GM19467 (cell line): ENCODE results near the gene CELF5.

Experiments used
- ATAC-seq: cut with Tn5 transposase; IDR thresholded peaks from one replicate; pipeline ENCODE4 v1.9.1; 2021; ENCODE audit warnings: mild to moderate bottlenecking, moderate library complexity; ENCODE audit not compliant: unreplicated experiment

CELF5 gene

GRCh38 chr19:3270902-3271301, 46.4 kb downstream of the CELF5 start:
- no peak for ATAC-seq

- ATAC-seq, result no peak
Measured at GRCh38 chr19:3272401-3272931, 48.0 kb downstream of the CELF5 start.

GRCh38 chr19:3272952-3273351, 48.5 kb downstream of the CELF5 start:
- ATAC-seq, result no peak

GRCh38 chr19:3274245-3274941, 49.9 kb downstream of the CELF5 start:
- no peak for ATAC-seq

DNA sequence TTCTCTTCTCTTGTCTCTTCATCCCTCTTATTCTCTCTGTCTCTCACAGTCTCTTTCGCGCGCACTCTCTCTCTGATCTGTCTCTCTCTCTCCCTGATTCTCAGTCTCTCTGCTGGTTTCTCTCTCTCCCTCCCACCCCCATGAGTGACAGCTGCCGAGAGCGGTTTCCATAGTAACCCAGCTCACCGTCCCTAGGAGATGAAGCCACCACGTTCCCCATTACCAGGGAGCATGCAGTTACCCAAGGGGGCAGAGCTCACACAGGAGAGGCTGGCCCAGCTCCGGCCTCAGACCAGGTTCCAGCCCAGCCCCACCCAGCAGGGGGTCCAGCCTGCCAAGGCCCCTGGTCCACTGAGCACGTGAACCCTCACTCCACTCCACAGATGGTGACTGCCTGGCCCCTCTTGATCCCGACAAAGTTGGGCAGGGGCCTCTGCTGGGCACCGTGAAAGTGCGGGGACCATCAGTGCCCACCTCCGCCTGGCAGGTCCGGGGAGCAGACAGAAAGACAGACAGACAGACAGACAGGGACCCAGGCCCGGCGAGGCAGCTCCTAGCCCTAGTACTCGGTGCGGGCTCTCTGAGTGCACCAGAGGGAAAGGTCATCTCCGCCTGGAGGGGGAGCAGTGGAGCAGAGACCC, 50.6 kb downstream of the CELF5 start:
- no peak for ATAC-seq

DNA sequence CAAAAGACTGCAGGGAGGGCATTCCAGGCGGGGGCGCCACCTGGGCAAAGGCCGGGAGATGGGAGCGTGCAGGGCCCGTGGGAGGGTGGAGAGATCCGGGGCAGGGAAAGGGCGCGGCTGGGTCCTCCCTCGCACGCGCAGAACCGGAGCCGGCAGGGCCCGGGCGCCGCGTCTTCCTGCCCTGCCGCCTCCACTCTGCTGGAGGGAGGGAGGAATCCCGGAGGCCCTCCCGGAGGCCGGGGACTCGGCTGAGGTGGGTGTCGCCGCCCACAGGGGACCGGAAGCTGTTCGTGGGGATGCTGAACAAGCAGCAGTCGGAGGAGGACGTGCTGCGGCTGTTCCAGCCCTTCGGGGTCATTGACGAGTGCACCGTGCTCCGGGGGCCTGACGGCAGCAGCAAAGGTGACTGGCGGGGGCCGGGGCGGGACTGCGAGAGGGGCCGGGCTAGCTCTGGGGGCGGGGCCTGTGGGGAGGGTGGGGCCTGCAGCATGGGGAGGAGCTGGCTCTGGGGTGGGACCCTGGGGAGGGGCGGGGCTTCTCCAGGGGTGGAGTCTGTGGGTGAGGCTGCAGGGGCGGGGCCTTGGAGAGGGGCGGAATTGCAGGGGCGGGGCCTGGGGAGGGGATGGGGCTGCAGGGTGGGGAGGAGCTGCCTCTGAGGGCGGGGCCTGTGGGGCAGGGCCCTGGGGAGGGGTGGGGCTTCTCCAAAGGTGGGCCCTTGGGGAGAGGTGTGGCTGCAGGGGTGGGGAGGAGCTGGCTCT, 51.3 kb downstream of the CELF5 start:
- ATAC-seq, result no peak

DNA sequence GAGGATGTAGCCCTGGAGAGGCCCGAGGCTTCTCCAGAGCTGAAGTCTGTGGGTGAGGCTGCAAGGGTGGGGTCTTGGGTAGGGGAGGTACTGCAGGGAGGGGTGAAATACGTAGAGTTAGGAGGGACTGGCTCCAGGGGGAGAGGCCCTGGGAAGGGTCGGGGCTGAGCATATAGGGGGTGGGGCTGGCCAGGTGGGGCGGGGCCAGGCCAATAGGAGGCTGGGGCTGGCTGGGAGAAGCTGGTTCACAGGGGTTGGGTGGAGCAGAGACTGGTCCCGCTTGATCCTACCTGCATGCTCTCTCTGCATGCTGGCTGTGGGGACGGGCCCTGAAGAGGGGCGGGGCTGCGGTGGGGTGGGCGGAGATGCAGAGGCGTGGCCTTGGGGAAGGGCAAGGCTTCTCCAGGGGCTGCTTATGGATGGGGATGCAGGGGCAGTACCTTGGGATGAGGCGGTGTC, 51.9 kb downstream of the CELF5 start:
- no peak for ATAC-seq

GRCh38 chr19:3277649-3278048, 53.2 kb downstream of the CELF5 start:
- no peak for ATAC-seq

DNA sequence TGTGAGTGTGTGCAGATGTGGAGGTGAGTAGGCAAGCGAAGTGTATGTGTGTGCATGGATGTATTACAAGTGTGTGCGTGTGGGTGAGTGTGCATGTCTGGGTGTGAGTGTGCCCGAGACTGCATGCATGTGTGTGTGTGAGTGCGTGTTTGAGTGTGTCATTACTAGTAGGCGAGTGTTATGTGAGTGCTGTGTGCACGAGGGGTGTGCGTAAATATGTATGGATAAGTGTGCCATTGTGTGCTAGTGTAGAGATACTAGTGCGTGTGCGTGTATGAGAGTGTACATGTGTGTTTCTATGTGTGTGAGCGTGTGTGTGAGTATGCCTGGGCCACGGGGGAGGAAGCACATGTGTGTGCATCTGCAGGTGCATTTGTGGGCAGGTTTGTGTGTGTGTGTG, 53.8 kb downstream of the CELF5 start:
- no peak for ATAC-seq

DNA sequence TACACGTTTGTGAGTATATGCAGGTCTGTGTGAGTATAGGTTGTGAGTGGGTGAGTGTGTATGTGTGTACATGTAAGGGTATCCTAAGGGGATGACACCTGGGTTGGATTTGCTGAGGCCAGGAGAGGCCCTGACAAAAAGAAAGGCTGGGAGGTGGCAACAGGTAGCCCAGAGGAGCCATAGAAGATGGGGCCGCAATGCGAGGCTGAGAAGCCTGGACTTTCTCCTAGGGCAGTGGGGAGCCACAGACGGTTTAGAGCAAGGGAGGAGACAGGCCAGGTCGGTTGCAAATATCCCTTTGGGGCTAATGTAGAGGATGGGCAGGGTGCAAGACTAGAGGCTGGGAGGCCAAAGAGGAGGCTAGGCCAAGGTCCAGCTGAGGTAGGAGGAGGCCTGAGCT, 54.3 kb downstream of the CELF5 start:
- ATAC-seq, result no peak

- ATAC-seq, result no peak
Measured at GRCh38 chr19:3279306-3279705, 54.8 kb downstream of the CELF5 start.

DNA sequence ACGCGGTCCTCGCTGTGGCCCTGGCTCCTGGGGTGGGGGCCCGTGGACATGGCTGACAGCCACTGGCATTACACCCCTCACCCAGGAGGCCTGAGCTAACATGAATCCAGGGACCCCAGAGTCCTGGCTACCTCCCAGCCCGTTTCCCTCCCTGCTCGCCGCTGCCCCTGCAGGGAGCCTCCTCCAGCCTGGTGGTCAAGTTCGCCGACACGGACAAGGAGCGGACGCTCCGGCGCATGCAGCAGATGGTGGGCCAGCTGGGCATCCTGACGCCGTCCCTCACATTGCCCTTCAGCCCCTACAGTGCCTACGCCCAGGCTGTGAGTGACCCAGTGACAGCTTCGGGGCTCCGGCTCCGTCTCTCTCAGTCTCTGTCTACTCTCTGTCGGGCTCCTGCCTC, 56.6 kb downstream of the CELF5 start:
- ATAC-seq, result no peak

- ATAC-seq, result no peak
Measured at GRCh38 chr19:3282155-3282554, 57.7 kb downstream of the CELF5 start.

GRCh38 chr19:3282564-3282963, 58.1 kb downstream of the CELF5 start:
- no peak for ATAC-seq

GRCh38 chr19:3283246-3283751, 58.8 kb downstream of the CELF5 start:
- no peak for ATAC-seq

DNA sequence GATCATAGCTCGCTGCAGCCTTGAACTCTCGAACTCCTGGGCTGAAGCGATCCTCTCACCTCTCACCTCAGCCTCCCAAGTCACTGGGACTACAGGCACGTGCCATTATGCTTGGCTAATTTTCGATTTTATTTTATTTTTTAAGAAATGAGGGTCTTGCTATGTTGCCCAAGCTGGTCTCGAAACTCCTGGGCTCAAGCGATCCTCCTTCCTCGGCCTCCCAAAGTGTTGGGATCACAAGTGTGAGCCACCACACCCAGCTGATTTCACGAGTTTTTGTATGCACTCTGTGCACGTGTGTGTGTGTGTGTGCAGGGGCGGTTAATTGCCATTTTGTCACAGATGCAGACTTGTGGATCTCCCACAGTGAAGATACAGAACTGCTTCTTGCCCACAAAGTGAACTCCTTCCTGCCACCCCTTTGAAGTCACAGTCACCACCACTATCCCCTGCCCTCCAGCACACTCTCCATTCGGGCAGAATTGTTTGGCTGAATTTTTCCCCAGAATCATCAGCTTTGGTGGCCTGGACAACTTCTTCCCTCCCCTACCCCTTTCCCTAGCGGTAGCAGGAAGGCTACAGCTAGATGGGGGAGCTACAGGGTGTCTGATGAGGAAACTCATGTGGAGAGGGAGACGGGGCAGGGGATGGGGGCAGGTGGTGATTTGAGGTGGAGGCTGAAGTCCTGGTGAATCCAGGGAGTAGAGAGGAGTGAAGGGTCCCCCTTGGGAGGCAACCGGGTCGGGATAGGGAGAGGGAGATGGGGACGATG, 59.6 kb downstream of the CELF5 start:
- no peak for ATAC-seq

DNA sequence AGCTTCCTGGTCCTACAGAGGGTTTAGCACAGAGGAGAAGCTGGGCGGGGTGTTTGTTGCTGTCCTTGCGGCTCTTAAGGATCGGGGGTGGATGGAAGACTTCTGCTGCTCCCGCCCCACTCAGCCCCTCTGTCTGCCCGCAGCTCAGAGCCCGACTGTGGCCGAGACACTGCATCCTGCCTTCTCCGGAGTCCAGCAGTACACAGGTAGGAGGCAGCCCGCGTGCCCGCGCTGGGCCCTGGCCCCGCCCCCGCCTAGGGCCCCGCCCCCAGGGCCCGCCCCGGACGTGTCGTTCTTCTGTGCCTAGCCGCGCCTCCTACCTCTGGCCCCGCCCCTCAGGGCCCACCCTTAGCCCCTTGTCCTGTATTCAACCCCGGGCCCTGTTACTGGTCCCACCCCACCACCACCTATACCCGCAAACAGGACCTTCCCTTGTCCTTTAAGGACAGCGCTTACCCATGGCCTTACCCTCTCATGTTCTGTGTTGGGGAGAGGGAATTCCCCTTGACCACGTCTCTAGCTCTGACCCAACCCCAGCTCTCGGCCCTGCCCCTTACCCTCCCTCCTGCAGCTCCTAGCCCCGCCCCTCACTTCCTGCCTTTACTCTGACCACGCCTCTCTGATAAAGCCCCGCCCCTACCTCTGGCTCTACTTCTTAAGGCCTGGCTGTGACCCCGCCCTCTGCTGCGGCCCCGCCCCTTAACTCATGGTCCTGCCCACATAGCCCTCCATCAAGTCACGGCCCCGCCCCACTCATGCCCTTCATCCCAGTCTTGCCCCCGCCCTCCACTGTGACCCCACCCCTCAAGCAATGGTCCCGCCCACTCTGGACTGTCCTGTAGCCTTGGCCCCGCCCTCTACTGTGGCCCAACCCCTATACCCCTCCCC, 60.5 kb downstream of the CELF5 start:
- ATAC-seq, result no peak

GRCh38 chr19:3285647-3286176, 61.3 kb downstream of the CELF5 start:
- no peak for ATAC-seq

DNA sequence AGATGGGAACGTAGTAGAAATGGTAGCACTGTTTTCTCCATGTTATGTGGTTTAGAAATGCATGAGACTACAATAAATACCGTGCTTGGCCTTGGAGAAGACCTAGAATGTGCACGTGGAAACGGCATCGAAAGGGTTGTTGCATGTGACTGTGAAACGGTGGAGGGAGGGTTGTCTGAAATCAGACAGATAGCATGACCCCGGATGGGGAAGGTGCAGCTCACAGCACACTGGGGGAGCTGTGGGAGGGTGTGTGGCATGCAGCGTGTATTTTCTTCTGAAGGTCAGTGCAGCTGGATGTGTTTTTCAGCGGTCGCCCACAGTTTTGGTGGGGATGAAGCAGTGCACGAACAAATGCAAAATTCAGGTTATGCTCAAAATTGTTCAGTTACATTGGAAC, 63.4 kb downstream of the CELF5 start:
- no peak for ATAC-seq
